Endothelial cell of umbilical vein (primary cell): Measurements from ENCODE around the gene CDC40. TPM values are rescaled to one million over a fixed set of nuclear protein-coding genes. Genes with fewer than 3 reads are reported as not detected.
"Not testable (repeated sequence)": the region's sequence is repeated elsewhere in the genome, so short reads cannot be mapped to it uniquely, and the experiment has no call there.

Source experiments
- BruUV-seq: library from RNA; stranded (reverse); fragments of 400-500 nt; replicated peaks from 2 replicates; lab custom pipeline; 2021; lab: Mats Ljungman, UMichigan
- CTCF ChIA-PET: fragments of 300-600, 350-600 bp; sonication (Branson Sonifier 250); formaldehyde crosslinking; loops from one replicate; lab custom pipeline; 2021; ENCODE audit warnings: antibody characterized with exemption, inconsistent platforms; lab: Charles Lee
- POLR2A ChIA-PET: fragments of 300-600, 350-600 bp; sonication (Branson Sonifier 250); formaldehyde crosslinking; loops from one replicate; lab custom pipeline; 2021; ENCODE audit warnings: antibody characterized with exemption, inconsistent platforms; lab: Charles Lee
- DNase-seq: peaks from one replicate; pipeline ENCODE4 v3.0.0-alpha.2; 2011; ENCODE audit warnings: low read depth, low spot score
- FAIRE-seq: peaks from 2 replicates; lab custom pipeline; 2011; peaks lifted over from hg19 to GRCh38; lab: Jason Lieb, UNC
- H2AFZ ChIP-seq: 2 replicates; pipeline ENCODE4 v1.6.0; 2012; ENCODE audit warnings: low read depth, low read length, control low read depth, inconsistent platforms
- H3K27ac ChIP-seq: 2 replicates; pipeline ENCODE4 v1.5.1; 2011; ENCODE audit warnings: low read depth, mild to moderate bottlenecking, control low read depth, low read length, moderate library complexity; ENCODE audit not compliant: insufficient read depth
- H3K27me3 ChIP-seq, 2 experiments: 2 replicates each; pipeline versions ENCODE4 v1.6.0 to v1.6.1; 2011; ENCODE audit warnings: low read length in 2 of 2, mixed read lengths in 1 of 2; ENCODE audit not compliant: control insufficient read depth in 2 of 2, insufficient read depth in 2 of 2
- H3K36me3 ChIP-seq, 2 experiments: 2 replicates in 1 of 2; 3 replicates in 1 of 2; pipeline ENCODE4 v1.5.1; 2011; ENCODE audit warnings: low read length in 2 of 2, mild to moderate bottlenecking in 1 of 2, moderate library complexity in 1 of 2; ENCODE audit not compliant: control insufficient read depth in 2 of 2, insufficient read depth in 2 of 2; ENCODE audit errors: extremely low read depth in 1 of 2
- H3K4me1 ChIP-seq: 3 replicates; pipeline ENCODE4 v1.5.1; 2011; ENCODE audit warnings: mild to moderate bottlenecking, low read length; ENCODE audit not compliant: control insufficient read depth, insufficient read depth; ENCODE audit errors: extremely low read depth
- H3K4me2 ChIP-seq: 2 replicates; pipeline ENCODE4 v1.6.1; 2011; ENCODE audit warnings: low read length, control low read depth, mixed read lengths; ENCODE audit not compliant: insufficient read depth
- H3K4me3 ChIP-seq, 3 experiments: fragments of 200-600 bp in 1 of 3; sonication (generic), shearing (Covaris generic) in 1 of 3; replicated peaks in 1 of 3; 2 replicates each; pipeline ENCODE4 v1.5.1; 2011 to 2016; ENCODE audit warnings: control low read depth in 3 of 3, low read length in 3 of 3, mild to moderate bottlenecking in 2 of 3, inconsistent platforms in 1 of 3, low read depth in 1 of 3, moderate library complexity in 1 of 3; ENCODE audit not compliant: insufficient read depth in 1 of 3
- H3K79me2 ChIP-seq: 2 replicates; pipeline ENCODE4 v1.6.0; 2012; ENCODE audit warnings: low read length, inconsistent platforms; ENCODE audit not compliant: control insufficient read depth, insufficient read depth
- H3K9ac ChIP-seq: replicated peaks from 2 replicates; pipeline ENCODE3; 2011; ENCODE audit warnings: low read length, control low read depth; ENCODE audit not compliant: insufficient read depth; ENCODE audit errors: extremely low read depth
- H3K9me1 ChIP-seq: replicated peaks from 3 replicates; pipeline ENCODE4 v1.6.0; 2011; ENCODE audit warnings: mild to moderate bottlenecking, low read length; ENCODE audit not compliant: control insufficient read depth, insufficient read depth; ENCODE audit errors: extremely low read depth
- H3K9me3 ChIP-seq: replicated peaks from 2 replicates; pipeline ENCODE4 v1.5.1; 2012; ENCODE audit warnings: low read length, inconsistent platforms; ENCODE audit not compliant: control insufficient read depth, insufficient read depth
- H4K20me1 ChIP-seq: replicated peaks from 2 replicates; pipeline ENCODE3; 2011; ENCODE audit warnings: mild to moderate bottlenecking, low read length; ENCODE audit not compliant: control insufficient read depth, insufficient read depth; ENCODE audit errors: extremely low read depth
- EZH2 ChIP-seq: IDR thresholded peaks from 2 replicates; pipeline ENCODE4 v1.6.1; 2012; ENCODE audit warnings: borderline replicate concordance, low read depth, mild to moderate bottlenecking, moderate library complexity, low read length, inconsistent platforms; ENCODE audit not compliant: severe bottlenecking
- FOS ChIP-seq: IDR thresholded peaks from 2 replicates; pipeline ENCODE4 v1.6.1; 2011; ENCODE audit warnings: mild to moderate bottlenecking, low read length, moderate library complexity, borderline replicate concordance; ENCODE audit not compliant: insufficient read depth
- GATA2 ChIP-seq: IDR thresholded peaks from 2 replicates; pipeline ENCODE4 v1.7.0; 2011; ENCODE audit warnings: low read depth, mild to moderate bottlenecking, moderate library complexity, mixed read lengths, low read length; ENCODE audit not compliant: insufficient read length, insufficient read depth
- JUN ChIP-seq: IDR thresholded peaks from 2 replicates; pipeline ENCODE4 v1.6.1; 2011; ENCODE audit warnings: borderline replicate concordance, low read depth; ENCODE audit not compliant: insufficient read length, insufficient read depth
- MYC ChIP-seq: IDR thresholded peaks from one replicate; pipeline ENCODE4 v1.6.1; 2011; ENCODE audit warnings: mild to moderate bottlenecking, low read depth, low read length
- POLR2A ChIP-seq: IDR thresholded peaks from 2 replicates; pipeline ENCODE4 v1.6.1; 2012; ENCODE audit warnings: low read depth, mild to moderate bottlenecking, control low read depth, low read length
- POLR2AphosphoS5 ChIP-seq: IDR thresholded peaks from 2 replicates; pipeline ENCODE4 v1.6.1; 2012; ENCODE audit warnings: low read depth, mild to moderate bottlenecking, control low read depth, low read length, moderate library complexity; ENCODE audit not compliant: insufficient read depth
- dilution Hi-C: fragments of 300-500 bp; cut with MboI; formaldehyde crosslinking; loops from one replicate; pipeline ENCODE4 v1.15.0; 2019; ENCODE audit warnings: low sequenced_read_pairs; ENCODE audit not compliant: extremely low pct_ligation_motif_present
- intact Hi-C: fragments of 100-400 bp; cut with micrococcal nuclease; formaldehyde crosslinking; loops from one replicate; pipeline ENCODE4 v1.10.0; 2022
- polyA plus RNA-seq, 4 experiments: library from polyadenylated mRNA; depleted of rRNA in 3 of 4; stranded (reverse) in 3 of 4; unstranded in 1 of 4; fragments of >200 nt; gene quantifications; 2 replicates each; pipeline versions ENCODE4 v1.2.1 to v1.2.3, GENCODE V29; 2011 to 2012; ENCODE audit warnings: missing spikeins in 1 of 4
- total RNA-seq: library from RNA; stranded (reverse); gene quantifications from 2 replicates; pipeline ENCODE4 v1.2.3, GENCODE V29; 2021
- TF ChIP-seq, protein P1 (sequence below): IDR thresholded peaks from 2 replicates; pipeline ENCODE4 v1.6.1; 2011; ENCODE audit not compliant: insufficient read depth, insufficient read length
- TF ChIP-seq, protein P2 (sequence below), 2 donors: IDR thresholded peaks; 1 replicate in 1 of 2; 2 replicates in 1 of 2; pipeline ENCODE4 v1.5.1; 2011; ENCODE audit warnings: low read length in 2 of 2, mild to moderate bottlenecking in 2 of 2, moderate library complexity in 2 of 2, control low read depth in 1 of 2, inconsistent platforms in 1 of 2, low read depth in 1 of 2; ENCODE audit not compliant: insufficient read depth in 1 of 2; ENCODE audit errors: extremely low read depth in 1 of 2

Gene CDC40
- total and polyA plus RNA-seq, 2 donors (not counting 3 experiments of a cell fraction or from before 2014, with no cell fraction given) = 7.2 to 18.5 TPM

DNA sequence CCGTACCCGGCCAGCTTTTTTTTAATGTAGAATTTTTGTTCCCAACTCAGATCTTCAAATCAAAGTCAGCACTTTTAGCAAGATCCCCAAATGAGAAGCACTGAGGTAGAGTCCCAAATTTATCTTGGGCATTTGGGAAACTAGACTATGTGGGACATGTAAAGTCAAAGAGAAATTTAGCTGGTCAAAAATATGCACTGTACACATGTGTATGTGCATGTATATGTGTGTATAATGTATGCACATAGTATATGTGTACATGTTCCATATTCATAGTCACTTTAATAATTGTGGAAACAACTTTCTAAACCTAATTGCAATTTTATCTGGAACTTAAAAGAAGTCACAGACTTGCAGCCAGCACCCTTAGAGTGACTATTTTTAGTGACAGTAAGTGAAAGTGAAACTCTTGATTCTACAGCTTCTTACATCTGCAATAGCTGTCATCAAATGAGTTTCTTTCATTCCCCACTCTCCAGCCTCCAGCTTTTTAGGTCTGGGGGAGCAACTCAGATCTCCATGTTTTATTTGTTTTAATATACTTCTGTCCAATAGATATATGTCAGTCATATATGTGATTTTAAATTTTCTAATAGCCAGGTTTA, 53.6 kb downstream of the CDC40 start:
- DNase-seq = no peak
- no TSS peak for BruUV-seq
- Histone ChIP-seq H2AFZ (no peak overlapping the region), H3K9me3 (no peaks in the 10 kb centered on the region), H3K27me3 (no peaks in the 10 kb centered on the region), H3K9ac (no peak overlapping the region), H3K79me2 (no peaks in the 10 kb centered on the region), H3K4me2 (no peak overlapping the region), H3K4me1 (no peaks in the 10 kb centered on the region), H3K4me3 (no peak overlapping the region), H3K36me3 (peaks cover 0 to 2% of the 10 kb centered on the region in 2 experiments), H4K20me1 (no peaks in the 10 kb centered on the region), H3K27ac (no peak overlapping the region), H3K9me1 (no peaks in the 10 kb centered on the region)
- TF ChIP-seq MYC = no peak
- no peak for TF ChIP-seq POLR2AphosphoS5
- TF ChIP-seq JUN = no peak
- no peak for TF ChIP-seq POLR2A
- TF ChIP-seq, protein P1, sequence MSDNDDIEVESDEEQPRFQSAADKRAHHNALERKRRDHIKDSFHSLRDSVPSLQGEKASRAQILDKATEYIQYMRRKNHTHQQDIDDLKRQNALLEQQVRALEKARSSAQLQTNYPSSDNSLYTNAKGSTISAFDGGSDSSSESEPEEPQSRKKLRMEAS = no peak
- TF ChIP-seq EZH2 = no peak
- TF ChIP-seq FOS = no peak
- TF ChIP-seq, protein P2, sequence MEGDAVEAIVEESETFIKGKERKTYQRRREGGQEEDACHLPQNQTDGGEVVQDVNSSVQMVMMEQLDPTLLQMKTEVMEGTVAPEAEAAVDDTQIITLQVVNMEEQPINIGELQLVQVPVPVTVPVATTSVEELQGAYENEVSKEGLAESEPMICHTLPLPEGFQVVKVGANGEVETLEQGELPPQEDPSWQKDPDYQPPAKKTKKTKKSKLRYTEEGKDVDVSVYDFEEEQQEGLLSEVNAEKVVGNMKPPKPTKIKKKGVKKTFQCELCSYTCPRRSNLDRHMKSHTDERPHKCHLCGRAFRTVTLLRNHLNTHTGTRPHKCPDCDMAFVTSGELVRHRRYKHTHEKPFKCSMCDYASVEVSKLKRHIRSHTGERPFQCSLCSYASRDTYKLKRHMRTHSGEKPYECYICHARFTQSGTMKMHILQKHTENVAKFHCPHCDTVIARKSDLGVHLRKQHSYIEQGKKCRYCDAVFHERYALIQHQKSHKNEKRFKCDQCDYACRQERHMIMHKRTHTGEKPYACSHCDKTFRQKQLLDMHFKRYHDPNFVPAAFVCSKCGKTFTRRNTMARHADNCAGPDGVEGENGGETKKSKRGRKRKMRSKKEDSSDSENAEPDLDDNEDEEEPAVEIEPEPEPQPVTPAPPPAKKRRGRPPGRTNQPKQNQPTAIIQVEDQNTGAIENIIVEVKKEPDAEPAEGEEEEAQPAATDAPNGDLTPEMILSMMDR (IDR thresholded peaks at IDR 0.05; ENCODE audit: extremely low read depth in 1 of 2, insufficient read depth in 1 of 2, low read depth in 1 of 2, low read length in 2 of 2) = no peak
- no peak for TF ChIP-seq GATA2
- CTCF ChIA-PET = interaction anchor here (0.7 to 0.8 kb wide), 2 partner anchors 16 to 28 kb away, joined by 3 to 5 read pairs; no protein-coding TSS in a partner anchor
- FAIRE-seq = no peak
- dilution Hi-C loops (no loop called here), intact Hi-C loops (no loop called here)
- POLR2A ChIA-PET = no interaction called here

DNA sequence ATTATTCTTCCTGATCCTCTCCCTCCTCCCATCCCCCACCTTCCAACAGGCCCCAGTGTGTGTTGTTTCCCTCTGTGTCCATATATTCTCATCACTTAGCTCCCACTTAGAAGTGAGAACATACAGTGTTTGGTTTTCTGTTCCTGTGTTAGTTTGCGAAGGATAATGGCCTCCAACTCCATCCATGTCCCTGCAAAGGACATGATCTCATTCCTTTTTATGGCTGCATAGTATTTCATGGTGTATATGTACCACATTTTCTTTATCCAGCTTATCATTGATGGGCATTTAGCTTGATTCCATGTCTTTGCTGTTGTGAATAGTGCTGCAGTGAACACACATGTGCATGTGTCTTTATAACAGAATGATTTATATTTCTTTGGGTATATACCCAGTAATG, 55.8 kb downstream of the CDC40 start:
- H3K9me1 ChIP-seq, H3K4me2 ChIP-seq, H3K27ac ChIP-seq, H3K9me3 ChIP-seq, POLR2A ChIA-PET, H3K4me3 ChIP-seq, H3K9ac ChIP-seq, H3K79me2 ChIP-seq, FAIRE-seq, H3K27me3 ChIP-seq, H3K36me3 ChIP-seq, H3K4me1 ChIP-seq, H2AFZ ChIP-seq, BruUV-seq, H4K20me1 ChIP-seq, DNase-seq, intact Hi-C loops, dilution Hi-C loops: not testable (repeated sequence)
- CTCF ChIA-PET = interaction anchor here (0.7 kb wide), 1 partner anchor 10 kb away, joined by 3 read pairs; no protein-coding TSS in a partner anchor
